Loucy (cell line): ENCODE data around the gene SCIN.

Source experiments
- H2AFZ ChIP-seq: fragments of 200-600 bp; sonication (generic); 2 replicates; pipeline ENCODE4 v1.6.0; 2016; ENCODE audit warnings: antibody characterized with exemption, mild to moderate bottlenecking, low read length, moderate library complexity
- H3F3A ChIP-seq: fragments of 200-600 bp; 2 replicates; pipeline ENCODE4 v1.6.0; 2016; ENCODE audit warnings: antibody characterized with exemption, low read depth, mild to moderate bottlenecking
- H3K27me3 ChIP-seq: fragments of 200-600 bp; sonication (generic); 2 replicates; pipeline ENCODE4 v1.6.1; 2014; ENCODE audit warnings: low read length, mild to moderate bottlenecking; ENCODE audit not compliant: insufficient read depth, poor library complexity, severe bottlenecking
- H3K36me3 ChIP-seq: fragments of 200-600 bp; sonication (generic); 2 replicates; pipeline ENCODE4 v1.6.1; 2016; ENCODE audit warnings: low read length; ENCODE audit not compliant: insufficient read depth
- H3K4me1 ChIP-seq: fragments of 200-600 bp; sonication (generic); 2 replicates; pipeline ENCODE4 v1.5.1; 2014; ENCODE audit warnings: low read length, mild to moderate bottlenecking; ENCODE audit not compliant: insufficient read depth, poor library complexity, severe bottlenecking
- H3K4me2 ChIP-seq: fragments of 200-600 bp; sonication (generic); 2 replicates; pipeline ENCODE4 v1.6.0; 2014; ENCODE audit warnings: antibody characterized with exemption, low read length, low read depth, mild to moderate bottlenecking; ENCODE audit not compliant: poor library complexity, severe bottlenecking
- H3K4me3 ChIP-seq: fragments of 200-600 bp; sonication (generic); 2 replicates; pipeline ENCODE4 v1.5.1; 2014; ENCODE audit warnings: low read length, mild to moderate bottlenecking, mixed read lengths; ENCODE audit not compliant: poor library complexity, severe bottlenecking
- H3K79me2 ChIP-seq: fragments of 200-600 bp; sonication (generic); 2 replicates; pipeline ENCODE4 v1.6.1; 2014; ENCODE audit warnings: low read length; ENCODE audit not compliant: insufficient read depth
- H3K9ac ChIP-seq: fragments of 200-600 bp; sonication (generic); 2 replicates; pipeline ENCODE4 v1.6.0; 2014; ENCODE audit warnings: mild to moderate bottlenecking, low read depth, low read length, moderate library complexity; ENCODE audit not compliant: poor library complexity, severe bottlenecking
- H3K9me2 ChIP-seq: fragments of 200-600 bp; sonication (generic); replicated peaks from 2 replicates; pipeline ENCODE4 v1.6.1; 2016; ENCODE audit warnings: low read depth, low read length, mixed read lengths
- H3K9me3 ChIP-seq: fragments of 200-600 bp; sonication (generic); 2 replicates; pipeline ENCODE4 v1.6.1; 2014; ENCODE audit warnings: mild to moderate bottlenecking, antibody characterized with exemption, low read length, low read depth; ENCODE audit not compliant: insufficient read depth
- H4K20me1 ChIP-seq: fragments of 200-600 bp; sonication (generic); 2 replicates; pipeline ENCODE4 v1.6.0; 2014; ENCODE audit warnings: antibody characterized with exemption, low read length, mild to moderate bottlenecking; ENCODE audit not compliant: insufficient read depth, poor library complexity, severe bottlenecking
- CTCF ChIP-seq: fragments of 200-600 bp; sonication (generic); conservative IDR thresholded peaks from 2 replicates; pipeline ENCODE4 v1.5.1; 2014; ENCODE audit warnings: mild to moderate bottlenecking, antibody characterized with exemption, low read length
- EZH2phosphoT487 ChIP-seq: fragments of 200-600 bp; IDR thresholded peaks from 2 replicates; pipeline ENCODE4 v1.6.1; 2018; ENCODE audit warnings: antibody characterized with exemption, mild to moderate bottlenecking, moderate library complexity, borderline replicate concordance

SCIN gene

GRCh38 chr7:12529971-12530710, 40.4 kb upstream of the SCIN start:
- H3K4me3 ChIP-seq = no peak overlapping the region
- no peaks in the 10 kb centered on the region for H3K36me3 ChIP-seq
- no peak overlapping the region for H3K9ac ChIP-seq
- H2AFZ ChIP-seq = no peak overlapping the region
- no peaks in the 10 kb centered on the region for H3K4me1 ChIP-seq
- no peaks in the 10 kb centered on the region for H4K20me1 ChIP-seq
- TF ChIP-seq CTCF (no peak), EZH2phosphoT487 (no peak)
- no peaks in the 10 kb centered on the region for H3K9me2 ChIP-seq
- H3K9me3 ChIP-seq = no peaks in the 10 kb centered on the region
- no peak overlapping the region for H3K4me2 ChIP-seq
- no peaks in the 10 kb centered on the region for H3K79me2 ChIP-seq
- H3K27me3 ChIP-seq = no peaks in the 10 kb centered on the region
- no peaks in the 10 kb centered on the region for H3F3A ChIP-seq

- Histone ChIP-seq H3K4me1 (no peaks in the 10 kb centered on the region), H3K9me3 (no peaks in the 10 kb centered on the region), H3K4me2 (no peak overlapping the region), H3K9ac (no peak overlapping the region), H3K79me2 (no peaks in the 10 kb centered on the region), H3F3A (no peaks in the 10 kb centered on the region), H3K36me3 (no peaks in the 10 kb centered on the region), H4K20me1 (no peaks in the 10 kb centered on the region), H3K9me2 (no peaks in the 10 kb centered on the region), H2AFZ (no peak overlapping the region), H3K4me3 (no peak overlapping the region), H3K27me3 (no peaks in the 10 kb centered on the region)
- TF ChIP-seq EZH2phosphoT487 = no peak
- no peak for TF ChIP-seq CTCF
These were observed 38.7 kb upstream of the SCIN start for GRCh38 chr7:12531784-12532183.

GRCh38 chr7:12534046-12534445, 36.5 kb upstream of the SCIN start:
- no peak for TF ChIP-seq CTCF
- no peak for TF ChIP-seq EZH2phosphoT487
- no peak overlapping the region for H3K4me3 ChIP-seq
- H3K27me3 ChIP-seq = no peaks in the 10 kb centered on the region

More at GRCh38 chr7:12534046-12534445, 36.5 kb upstream of the SCIN start:
- H4K20me1 ChIP-seq = no peaks in the 10 kb centered on the region
- H3K4me2 ChIP-seq = no peak overlapping the region
- no peaks in the 10 kb centered on the region for H3K79me2 ChIP-seq
- H3K4me1 ChIP-seq = no peaks in the 10 kb centered on the region
- H3K9me2 ChIP-seq = no peaks in the 10 kb centered on the region
- no peaks in the 10 kb centered on the region for H3K9me3 ChIP-seq
- no peaks in the 10 kb centered on the region for H3K36me3 ChIP-seq
- no peak overlapping the region for H2AFZ ChIP-seq
- H3K9ac ChIP-seq = no peak overlapping the region
- no peaks in the 10 kb centered on the region for H3F3A ChIP-seq
